HEK293T (cell line): ENCODE measurements around the gene CTAG1B.

Source experiments
- ARNT ChIP-seq: fragments of 450-650 bp; IDR thresholded peaks from 2 replicates; pipeline ENCODE4 v1.6.1; 2017; ENCODE audit warnings: mild to moderate bottlenecking
- BHLHE40 ChIP-seq: fragments of 450-650 bp; IDR thresholded peaks from 2 replicates; pipeline ENCODE4 v1.6.1; 2016; ENCODE audit warnings: mild to moderate bottlenecking, moderate library complexity, borderline replicate concordance
- CTBP1 ChIP-seq: fragments of 450-650 bp; IDR thresholded peaks from 2 replicates; pipeline ENCODE4 v1.6.1; 2016; ENCODE audit warnings: borderline replicate concordance
- ELF4 ChIP-seq: fragments of 450-650 bp; IDR thresholded peaks from 2 replicates; pipeline ENCODE4 v1.6.1; 2017; ENCODE audit warnings: antibody characterized with exemption
- FOXK2 ChIP-seq: fragments of 450-650 bp; IDR thresholded peaks from 2 replicates; pipeline ENCODE4 v1.6.1; 2016; ENCODE audit warnings: mild to moderate bottlenecking
- FOXM1 ChIP-seq: fragments of 450-650 bp; IDR thresholded peaks from 2 replicates; pipeline ENCODE4 v1.6.1; 2017; ENCODE audit warnings: mild to moderate bottlenecking, borderline replicate concordance
- HDGF ChIP-seq: fragments of 450-650 bp; IDR thresholded peaks from 2 replicates; pipeline ENCODE4 v1.6.1; 2017; ENCODE audit warnings: antibody characterized with exemption, borderline replicate concordance
- LEF1 ChIP-seq: fragments of 450-650 bp; IDR thresholded peaks from 2 replicates; pipeline ENCODE4 v1.6.1; 2017; ENCODE audit warnings: mild to moderate bottlenecking, borderline replicate concordance
- NFRKB ChIP-seq: fragments of 450-650 bp; IDR thresholded peaks from 2 replicates; pipeline ENCODE4 v1.6.1; 2016; ENCODE audit warnings: mild to moderate bottlenecking, moderate library complexity
- PKNOX1 ChIP-seq: fragments of 450-650 bp; IDR thresholded peaks from 2 replicates; pipeline ENCODE4 v1.6.1; 2016
- SP1 ChIP-seq: fragments of 450-650 bp; IDR thresholded peaks from 2 replicates; pipeline ENCODE4 v1.6.1; 2017
- SUZ12 ChIP-seq: fragments of 450-650 bp; IDR thresholded peaks from 2 replicates; pipeline ENCODE4 v1.6.1; 2016; ENCODE audit warnings: mild to moderate bottlenecking
- TARDBP ChIP-seq: fragments of 450-650 bp; IDR thresholded peaks from 2 replicates; pipeline ENCODE4 v1.6.1; 2016

GRCh38 chrX:154599531-154599930 is 19.6 kb downstream of the CTAG1B start:
- TF ChIP-seq ELF4 = no peak
- no peak for TF ChIP-seq CTBP1
- no peak for TF ChIP-seq BHLHE40
- no peak for TF ChIP-seq SUZ12
- TF ChIP-seq PKNOX1 = no peak
- no peak for TF ChIP-seq FOXK2
- no peak for TF ChIP-seq HDGF
- TF ChIP-seq SP1 = no peak
- TF ChIP-seq TARDBP = no peak
- TF ChIP-seq NFRKB = no peak
- TF ChIP-seq LEF1 = no peak
- TF ChIP-seq FOXM1 = no peak
- TF ChIP-seq ARNT = no peak
